NB4 (cell line): ENCODE measurements around the gene BEX3.
"Not testable (repeated sequence)": the region's sequence is repeated elsewhere in the genome, so short reads cannot be mapped to it uniquely, and the experiment has no call there.

Experiments used
- DNase-seq: peaks from one replicate; pipeline ENCODE4 v3.0.0; 2010; ENCODE audit warnings: low read depth
- H3K4me3 ChIP-seq: one replicate; pipeline ENCODE4 v1.5.1; 2011; ENCODE audit warnings: mild to moderate bottlenecking, low read depth, low read length, moderate library complexity
- CTCF ChIP-seq: IDR thresholded peaks from one replicate; pipeline ENCODE4 v1.5.1; 2012; ENCODE audit warnings: low read depth, low read length
- MAX ChIP-seq: IDR thresholded peaks from 2 replicates; pipeline ENCODE4 v1.6.1; 2011; ENCODE audit warnings: low read depth, low read length
- MYC ChIP-seq: IDR thresholded peaks from 2 replicates; pipeline ENCODE4 v1.6.1; 2011; ENCODE audit warnings: low read depth, low read length
- POLR2A ChIP-seq: IDR thresholded peaks from 2 replicates; pipeline ENCODE4 v1.6.1; 2011; ENCODE audit warnings: mild to moderate bottlenecking; ENCODE audit not compliant: insufficient read length; ENCODE audit errors: extremely low read depth

Gene BEX3

GRCh38 chrX:103372886-103373285 is 3.5 kb upstream of the BEX3 start:
- no peak overlapping the region for H3K4me3 ChIP-seq
- no peak for DNase-seq
- TF ChIP-seq MAX (no peak), MYC (no peak), CTCF (no peak), POLR2A (no peak)

GRCh38 chrX:103373581-103373980 is 2.8 kb upstream of the BEX3 start:
- no peak for TF ChIP-seq MAX
- TF ChIP-seq MYC: no peak
- no peak for TF ChIP-seq POLR2A
- no peak for TF ChIP-seq CTCF
- no peak overlapping the region for H3K4me3 ChIP-seq
- DNase-seq: no peak

DNA sequence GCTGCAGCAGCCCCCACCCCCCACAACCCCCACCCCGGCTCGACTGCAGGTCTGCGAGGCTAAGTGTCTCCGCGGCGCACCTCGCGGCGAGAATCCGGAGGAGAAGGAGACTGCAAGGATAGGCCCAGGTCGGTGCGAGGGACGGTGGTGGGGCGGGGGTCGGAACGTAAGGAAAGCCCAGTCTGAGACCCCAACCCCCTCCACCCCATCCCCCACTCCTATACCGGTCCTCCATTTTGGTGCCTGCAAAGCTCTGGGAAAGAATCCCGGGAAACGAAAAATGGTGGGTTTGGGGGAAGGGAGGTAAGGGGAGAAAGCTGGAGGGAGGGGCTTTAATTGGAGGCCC is 614 bp downstream of the BEX3 start:
- no peak overlapping the region for H3K4me3 ChIP-seq
- TF ChIP-seq MYC: no peak
- TF ChIP-seq POLR2A: no peak
- TF ChIP-seq MAX: no peak
- no peak for TF ChIP-seq CTCF
- no peak for DNase-seq

GRCh38 chrX:103378990-103379389 is 2.7 kb downstream of the BEX3 start:
- H3K4me3 ChIP-seq: no peak overlapping the region
- DNase-seq: no peak
- no peak for TF ChIP-seq CTCF
- no peak for TF ChIP-seq MAX
- TF ChIP-seq POLR2A: no peak
- TF ChIP-seq MYC: no peak

DNA sequence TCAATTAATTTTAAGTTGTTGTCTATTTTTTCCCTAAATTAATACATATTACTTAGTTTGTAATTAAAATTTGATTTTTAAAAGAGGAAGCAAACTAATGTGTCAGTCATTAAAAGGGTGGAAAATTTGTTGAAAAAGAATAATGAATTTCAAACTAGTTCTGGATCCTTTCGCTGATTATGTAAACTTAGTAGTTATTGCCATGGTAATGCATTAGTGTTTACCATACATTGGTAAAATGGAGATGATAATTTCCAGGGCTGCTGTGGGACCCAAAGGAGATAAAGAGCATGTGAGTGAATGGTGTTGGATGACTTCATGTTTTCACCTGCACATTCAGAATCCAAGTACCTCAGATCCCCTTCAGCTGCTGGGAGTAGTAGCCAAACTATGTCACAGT is 6.5 kb downstream of the BEX3 start:
- TF ChIP-seq CTCF: no peak
- TF ChIP-seq MYC: no peak
- TF ChIP-seq MAX: no peak
- TF ChIP-seq POLR2A: no peak
- H3K4me3 ChIP-seq: no peak overlapping the region
- no peak for DNase-seq

GRCh38 chrX:103384672-103385071 is 8.3 kb downstream of the BEX3 start:
- no peak for DNase-seq
- TF ChIP-seq POLR2A (no peak), MYC (no peak), MAX (no peak), CTCF (no peak)
- no peak overlapping the region for H3K4me3 ChIP-seq

DNA sequence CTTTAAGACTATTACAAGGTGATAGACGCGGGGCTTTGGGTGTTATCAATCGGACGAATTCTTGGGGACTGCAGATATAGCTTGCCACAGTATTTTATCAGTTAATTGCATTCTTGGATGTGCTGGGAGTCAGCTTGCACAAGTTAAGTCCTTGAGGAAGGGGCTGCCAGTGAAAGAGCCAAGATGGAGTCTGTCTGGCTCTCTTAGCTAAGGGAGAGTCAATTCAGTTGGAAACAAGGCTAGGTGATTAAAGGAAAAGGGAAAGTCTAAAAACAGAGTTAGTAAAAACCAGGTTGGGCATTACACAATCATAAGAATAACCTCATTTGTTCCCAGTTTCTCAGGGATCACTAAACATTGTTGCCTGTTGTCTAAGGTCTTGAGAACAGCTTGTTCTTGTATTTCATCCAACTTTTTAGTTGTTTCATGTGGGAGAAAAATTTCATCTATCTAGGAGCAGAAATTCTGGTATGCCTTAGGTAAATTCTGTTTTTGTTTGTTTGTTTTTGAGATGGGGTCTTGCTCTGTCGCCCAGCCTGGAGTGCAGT is 9.0 kb downstream of the BEX3 start:
- not testable (repeated sequence) for H3K4me3 ChIP-seq

More for the DNA sequence above, 9.0 kb downstream of the BEX3 start:
- DNase-seq: not testable (repeated sequence)
